ENCODE measurements around the gene MMS22L.

The MMS22L gene

DNA sequence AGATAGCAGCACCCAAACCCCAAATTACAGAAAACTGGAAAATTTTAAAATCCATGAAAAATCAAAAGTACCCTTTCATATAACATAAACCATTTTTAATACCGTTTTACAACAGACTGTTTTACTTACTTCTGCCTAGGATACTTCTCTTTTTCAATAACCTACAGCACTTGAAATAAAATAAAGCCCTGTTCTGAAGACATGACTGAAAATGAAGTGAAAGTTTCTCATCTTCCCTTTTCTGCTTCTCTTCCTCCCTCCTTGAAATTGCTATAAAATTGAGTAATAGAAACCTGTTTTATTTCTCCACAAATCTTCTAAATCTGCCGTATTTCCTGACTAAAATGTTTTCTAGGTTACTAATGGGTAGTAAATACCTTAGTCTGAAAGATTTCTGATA, 20.3 kb downstream of the MMS22L start:
- no peak overlapping the region for H3K4me3 ChIP-seq (ENCODE audit: low read depth, low read length)
- in situ Hi-C loops (cut with HindIII; ENCODE audit: low sequenced_read_pairs): no loop called here
- DNase-seq (ENCODE audit: low read depth): no peak
- TF ChIP-seq, protein P1, sequence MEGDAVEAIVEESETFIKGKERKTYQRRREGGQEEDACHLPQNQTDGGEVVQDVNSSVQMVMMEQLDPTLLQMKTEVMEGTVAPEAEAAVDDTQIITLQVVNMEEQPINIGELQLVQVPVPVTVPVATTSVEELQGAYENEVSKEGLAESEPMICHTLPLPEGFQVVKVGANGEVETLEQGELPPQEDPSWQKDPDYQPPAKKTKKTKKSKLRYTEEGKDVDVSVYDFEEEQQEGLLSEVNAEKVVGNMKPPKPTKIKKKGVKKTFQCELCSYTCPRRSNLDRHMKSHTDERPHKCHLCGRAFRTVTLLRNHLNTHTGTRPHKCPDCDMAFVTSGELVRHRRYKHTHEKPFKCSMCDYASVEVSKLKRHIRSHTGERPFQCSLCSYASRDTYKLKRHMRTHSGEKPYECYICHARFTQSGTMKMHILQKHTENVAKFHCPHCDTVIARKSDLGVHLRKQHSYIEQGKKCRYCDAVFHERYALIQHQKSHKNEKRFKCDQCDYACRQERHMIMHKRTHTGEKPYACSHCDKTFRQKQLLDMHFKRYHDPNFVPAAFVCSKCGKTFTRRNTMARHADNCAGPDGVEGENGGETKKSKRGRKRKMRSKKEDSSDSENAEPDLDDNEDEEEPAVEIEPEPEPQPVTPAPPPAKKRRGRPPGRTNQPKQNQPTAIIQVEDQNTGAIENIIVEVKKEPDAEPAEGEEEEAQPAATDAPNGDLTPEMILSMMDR (IDR thresholded peaks at IDR 0.05; ENCODE audit: low read depth, low read length, missing control alignments): no peak

DNA sequence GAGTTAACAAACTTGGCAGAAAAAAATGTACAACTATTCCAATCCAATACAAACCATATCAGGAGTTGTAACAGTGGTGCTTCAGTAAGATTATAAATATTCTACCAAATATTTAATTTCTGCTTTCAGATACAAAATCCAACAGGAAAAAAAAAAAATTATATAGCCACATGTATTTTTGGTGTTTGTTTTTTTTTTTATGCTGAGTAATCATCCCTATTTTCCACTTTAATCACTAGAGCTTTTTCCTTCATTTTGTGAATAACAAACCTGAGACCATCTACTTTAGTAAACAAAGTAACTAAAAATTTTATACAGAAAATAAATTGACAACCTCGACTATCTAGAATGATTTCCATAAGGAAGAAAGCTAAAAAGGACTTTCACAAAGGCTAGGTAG, 36.2 kb downstream of the MMS22L start:
- TF ChIP-seq, protein P1 (IDR thresholded peaks at IDR 0.05; ENCODE audit: low read depth, low read length, missing control alignments): no peak
- DNase-seq (ENCODE audit: low read depth): no peak
- in situ Hi-C loops (cut with HindIII; ENCODE audit: low sequenced_read_pairs): no loop called here
- no peak overlapping the region for H3K4me3 ChIP-seq (ENCODE audit: low read depth, low read length)

DNA sequence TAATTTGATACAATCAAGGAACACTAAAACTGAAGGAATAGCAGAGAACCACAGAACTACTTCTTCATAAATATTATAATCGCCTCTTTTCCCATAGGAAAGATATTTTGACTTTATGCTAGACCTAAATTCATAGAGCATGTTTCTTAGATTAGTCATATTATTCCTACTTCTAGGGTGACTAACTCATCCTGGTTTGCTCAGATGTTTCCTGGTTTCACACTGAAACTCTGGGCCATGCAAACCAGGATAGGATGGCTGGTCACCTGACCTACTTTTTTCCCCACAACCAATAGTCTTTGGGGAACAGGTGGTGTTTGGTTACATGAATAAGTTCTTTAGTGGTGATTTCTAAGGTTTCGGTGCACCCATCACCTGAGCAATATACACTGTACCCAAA, 42.8 kb downstream of the MMS22L start:
- in situ Hi-C loops (cut with HindIII; ENCODE audit: low sequenced_read_pairs): no loop called here
- DNase-seq (ENCODE audit: low read depth): peak; percentile 5
- TF ChIP-seq, protein P1 (IDR thresholded peaks at IDR 0.05; ENCODE audit: low read depth, low read length, missing control alignments): no peak
- no peak overlapping the region for H3K4me3 ChIP-seq (ENCODE audit: low read depth, low read length)

DNA sequence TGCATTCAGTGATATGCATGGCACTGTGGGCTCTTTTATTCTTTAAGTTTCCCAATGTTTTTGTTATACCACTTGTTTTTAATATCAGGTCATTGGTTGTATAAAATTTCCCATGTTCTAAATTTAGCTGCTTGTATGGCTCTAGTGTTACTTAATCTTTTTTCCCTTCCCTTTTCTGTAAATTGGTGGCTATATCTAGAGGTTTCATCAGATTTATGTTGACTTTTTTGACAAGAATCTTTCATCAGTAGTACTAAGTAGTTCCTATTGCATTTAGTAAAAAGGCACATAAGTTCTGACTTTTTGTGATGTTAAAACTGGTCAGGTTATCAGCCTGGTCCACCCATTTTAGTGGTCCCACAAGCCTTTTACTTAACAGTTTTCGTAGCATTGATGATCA, 51.1 kb downstream of the MMS22L start:
- TF ChIP-seq, protein P1 (IDR thresholded peaks at IDR 0.05; ENCODE audit: low read depth, low read length, missing control alignments): no peak
- no peak for DNase-seq (ENCODE audit: low read depth)
- in situ Hi-C loops (cut with HindIII; ENCODE audit: low sequenced_read_pairs): no loop called here
- H3K4me3 ChIP-seq (ENCODE audit: low read depth, low read length): no peak overlapping the region

DNA sequence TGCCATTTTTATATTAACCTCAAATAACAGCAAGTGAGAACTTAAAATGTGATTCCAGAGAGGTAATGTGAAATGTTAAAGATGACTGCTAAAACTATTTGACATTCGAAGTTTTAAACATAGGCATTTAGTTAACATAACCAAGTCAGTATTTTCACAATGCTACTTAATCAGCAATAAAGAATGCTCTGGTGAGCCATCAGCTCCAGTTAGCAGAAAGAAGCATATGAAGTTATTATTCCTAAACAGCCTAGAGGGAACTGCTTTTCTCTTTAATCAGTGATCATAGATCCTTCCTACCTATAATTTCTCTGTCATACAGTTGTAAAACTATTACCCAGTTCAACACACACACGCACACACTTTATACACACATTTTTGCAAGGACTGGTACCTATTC, 60.1 kb downstream of the MMS22L start:
- DNase-seq (ENCODE audit: low read depth): no peak
- in situ Hi-C loops (cut with HindIII; ENCODE audit: low sequenced_read_pairs): no loop called here
- TF ChIP-seq, protein P1 (IDR thresholded peaks at IDR 0.05; ENCODE audit: low read depth, low read length, missing control alignments): no peak
- H3K4me3 ChIP-seq (ENCODE audit: low read depth, low read length): no peak overlapping the region

DNA sequence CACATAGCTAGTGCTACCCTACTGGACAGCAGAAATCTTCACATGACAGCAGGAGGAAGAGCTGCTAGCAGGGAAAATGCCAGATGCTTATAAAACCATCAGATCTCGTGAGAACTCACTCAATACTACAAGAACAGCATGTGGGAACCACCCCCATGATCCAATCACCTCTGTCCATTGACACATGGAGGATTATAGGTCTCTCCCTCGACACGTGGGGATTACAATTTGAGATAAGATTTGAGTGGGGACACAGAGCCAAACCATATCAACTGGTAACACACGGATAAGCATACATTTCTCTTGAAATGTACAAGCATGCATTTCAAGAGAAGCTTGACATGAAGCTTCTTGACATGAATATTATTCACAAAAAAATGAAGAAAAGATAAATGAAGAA, 64.1 kb downstream of the MMS22L start:
- in situ Hi-C loops (cut with HindIII; ENCODE audit: low sequenced_read_pairs): loop anchor here (5.0 kb wide), 1 partner anchor 178 kb away; no protein-coding TSS in a partner anchor
- no peak for DNase-seq (ENCODE audit: low read depth)
- TF ChIP-seq, protein P1 (IDR thresholded peaks at IDR 0.05; ENCODE audit: low read depth, low read length, missing control alignments): no peak
- no peak overlapping the region for H3K4me3 ChIP-seq (ENCODE audit: low read depth, low read length)

All from astrocyte of the cerebellum (primary cell).